Measurements from ENCODE around the gene EEF1AKMT3.

Gene EEF1AKMT3

GRCh38 chr12:57830393-57830792 is 58.0 kb downstream of the EEF1AKMT3 start:
- Histone ChIP-seq H3K79me2 (ENCODE audit: insufficient read depth, low read length) (peaks cover 63% of the 10 kb centered on the region), H3K9me3 (ENCODE audit: insufficient read depth, low read length, severe bottlenecking) (no peaks in the 10 kb centered on the region), H3K9ac (ENCODE audit: low read depth, low read length) (no peak overlapping the region), H3K36me3 (ENCODE audit: insufficient read depth, low read length) (peaks cover 44% of the 10 kb centered on the region), H3K4me3 (ENCODE audit: low read depth in 1 of 2, low read length in 2 of 2) (no peak overlapping the region), H3K4me1 (ENCODE audit: insufficient read depth, low read length) (peaks cover 4% of the 10 kb centered on the region; the same call in 1 of the 2 replicates), H3K4me2 (ENCODE audit: insufficient read depth, low read length) (no peak overlapping the region), H2AFZ (ENCODE audit: low read depth, low read length) (no peak overlapping the region), H3K27ac (ENCODE audit: low read length) (no peak overlapping the region), H4K20me1 (ENCODE audit: insufficient read depth, low read length) (peaks cover 67% of the 10 kb centered on the region), H3K27me3 (ENCODE audit: insufficient read depth, low read length, poor library complexity) (no peaks in the 10 kb centered on the region)
- no peak for ATAC-seq (ENCODE audit: insufficient read depth, low read depth)
- no peak for TF ChIP-seq EZH2 (IDR thresholded peaks at IDR 0.05; ENCODE audit: borderline replicate concordance, low read depth, low read length, severe bottlenecking)
- no peak for TF ChIP-seq CTCF (IDR thresholded peaks at IDR 0.05; ENCODE audit: borderline replicate concordance, extremely low read depth, low read length, poor library complexity, severe bottlenecking)
- DNase-seq: no peak

Data from DND-41 (cell line).